DMS153 treated with DMSO at 0.1 percent for 48 hours (cell line): ENCODE data around the gene CMTM6.
A peak's percentile ranks its signal among the peaks of the same experiment; 100 is the strongest.
"Not testable (repeated sequence)": the region's sequence is repeated elsewhere in the genome, so short reads cannot be mapped to it uniquely, and the experiment has no call there.

Source experiments
- DNase-seq: peaks from one replicate; lab custom pipeline; 2025; ENCODE audit not compliant: unreplicated experiment; lab: John Stamatoyannopoulos, UW

CMTM6 gene

DNA sequence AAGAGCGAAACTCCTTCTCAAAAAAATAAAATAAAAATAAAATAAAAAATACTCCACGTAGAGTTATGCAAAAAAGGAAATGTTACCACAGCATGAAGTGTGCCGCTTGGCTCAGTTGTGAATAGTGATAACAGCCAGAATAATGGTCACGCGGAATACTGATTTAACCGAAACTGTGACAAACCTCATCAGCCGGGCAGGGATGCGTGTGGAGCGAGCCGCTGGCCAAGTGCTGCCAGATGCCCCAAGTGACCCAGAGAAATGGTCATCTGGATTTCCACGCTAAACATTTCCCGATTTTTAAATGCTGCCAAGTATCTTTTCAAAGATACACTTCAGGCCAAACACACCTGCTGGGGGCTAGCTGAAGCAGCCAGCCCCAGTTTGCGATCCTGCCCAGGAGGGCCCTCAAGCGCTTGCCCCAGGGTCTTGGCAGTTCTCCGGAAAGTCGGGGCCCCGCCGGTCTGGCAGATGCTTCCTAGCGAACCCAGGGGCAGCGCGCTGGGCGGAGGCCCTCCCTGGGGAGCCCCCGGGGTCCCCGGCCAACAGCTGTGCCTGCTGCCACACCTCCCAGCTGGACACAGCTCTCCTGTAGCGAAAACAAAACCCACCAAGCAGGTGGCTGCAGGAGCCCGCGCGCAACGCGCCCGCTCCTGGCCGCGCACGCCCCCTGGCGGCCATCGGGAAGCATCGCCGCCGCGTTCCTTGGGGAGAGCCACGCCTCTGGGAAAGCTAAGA lies 35.1 kb downstream of the CMTM6 start:
- peak; percentile 57 for DNase-seq

DNA sequence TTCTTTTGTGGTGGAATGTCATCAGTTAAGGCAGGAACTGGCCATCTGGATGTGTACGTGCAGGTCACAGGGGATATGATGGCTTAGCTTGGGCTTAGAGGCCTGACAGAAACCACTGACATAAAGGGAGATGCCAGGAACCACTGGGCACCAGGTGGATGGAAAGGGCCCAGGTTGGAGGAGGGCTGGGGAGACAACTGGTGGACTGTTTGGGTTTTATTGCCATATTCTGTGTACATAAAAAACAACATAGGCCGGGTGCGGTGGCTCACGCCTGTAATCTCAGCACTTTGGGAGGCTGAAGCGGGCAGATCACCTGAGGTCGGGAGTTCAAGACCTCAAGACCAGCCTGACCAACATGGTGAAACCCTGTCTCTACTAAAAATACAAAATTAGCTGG lies 35.8 kb downstream of the CMTM6 start:
- not testable (repeated sequence) for DNase-seq

DNA sequence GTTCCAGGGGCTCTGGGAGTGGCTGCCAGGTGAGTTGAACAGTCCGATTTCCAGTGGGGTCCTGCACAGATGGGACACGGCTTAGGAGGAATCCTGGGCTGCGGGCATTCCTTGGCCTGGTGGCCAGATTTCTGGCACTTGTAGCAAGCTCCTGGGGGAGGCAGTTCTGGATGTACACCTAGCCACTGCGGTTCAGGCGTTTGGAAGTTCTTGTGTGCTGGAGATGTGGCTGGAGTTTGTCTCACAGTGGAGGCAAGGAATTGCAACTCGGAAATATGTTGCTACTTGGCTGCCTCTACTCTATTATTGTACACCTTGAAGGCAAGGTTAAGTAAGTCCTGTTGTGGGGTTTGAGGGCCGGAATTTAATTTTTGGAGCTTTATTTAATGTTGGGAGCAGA lies 37.9 kb downstream of the CMTM6 start:
- not testable (repeated sequence) for DNase-seq

DNA sequence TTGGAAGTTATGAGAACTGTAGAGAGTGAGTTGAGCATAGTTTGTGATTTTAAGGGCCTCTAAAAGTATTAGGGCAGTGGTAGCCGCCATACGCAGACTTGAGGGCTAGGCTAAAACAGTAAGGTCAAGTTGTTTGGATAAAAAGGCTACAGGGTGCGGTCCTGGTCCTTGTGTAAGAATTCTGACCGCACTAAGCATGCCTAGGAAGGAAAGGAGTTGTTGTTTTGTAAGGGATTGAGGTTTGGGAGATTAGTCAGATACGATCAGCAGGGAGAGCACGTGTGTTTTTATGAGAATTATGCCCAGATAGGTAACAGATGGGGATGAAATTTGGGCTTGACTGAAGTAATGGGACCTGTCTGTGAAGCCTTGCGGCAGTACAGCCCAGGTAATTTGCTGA lies 39.2 kb downstream of the CMTM6 start:
- DNase-seq = not testable (repeated sequence)

DNA sequence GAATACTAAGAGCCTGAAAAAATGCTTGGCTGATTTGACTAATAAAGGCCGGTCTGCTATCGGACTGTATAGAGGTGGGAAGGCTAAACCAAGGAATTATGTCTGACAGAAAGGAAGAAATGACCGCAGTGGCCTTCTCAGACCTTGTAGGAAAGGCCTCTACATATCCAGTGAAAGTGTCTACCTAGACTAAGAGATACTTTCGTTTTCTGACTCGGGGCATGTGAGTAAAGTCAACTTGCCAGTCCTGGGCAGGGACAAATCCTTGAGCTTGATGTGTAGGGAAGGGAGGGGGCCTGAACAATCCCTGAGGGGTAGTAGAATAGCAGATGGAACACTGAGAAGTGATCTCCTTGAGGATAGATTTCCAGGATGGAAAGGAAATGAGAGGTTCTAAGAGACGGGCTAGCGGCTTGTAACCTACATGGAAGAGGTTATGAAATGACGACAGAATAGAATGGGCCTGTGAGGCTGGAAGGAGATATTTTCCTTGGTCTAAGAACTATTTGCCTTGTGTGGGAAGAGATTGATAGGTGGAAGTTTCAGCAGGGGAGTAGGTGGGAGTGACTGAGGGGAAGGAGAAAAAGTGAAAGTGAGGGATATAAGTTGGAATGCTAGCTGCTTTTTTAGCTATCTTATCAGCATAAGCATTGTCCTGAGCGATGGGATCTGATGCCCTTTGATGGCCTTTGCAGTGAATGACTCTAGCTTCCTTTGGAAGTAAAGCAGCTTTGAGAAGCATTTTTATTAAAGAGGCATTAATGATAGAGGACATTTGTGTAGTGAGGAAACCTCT lies 40.3 kb downstream of the CMTM6 start:
- DNase-seq = not testable (repeated sequence)

DNA sequence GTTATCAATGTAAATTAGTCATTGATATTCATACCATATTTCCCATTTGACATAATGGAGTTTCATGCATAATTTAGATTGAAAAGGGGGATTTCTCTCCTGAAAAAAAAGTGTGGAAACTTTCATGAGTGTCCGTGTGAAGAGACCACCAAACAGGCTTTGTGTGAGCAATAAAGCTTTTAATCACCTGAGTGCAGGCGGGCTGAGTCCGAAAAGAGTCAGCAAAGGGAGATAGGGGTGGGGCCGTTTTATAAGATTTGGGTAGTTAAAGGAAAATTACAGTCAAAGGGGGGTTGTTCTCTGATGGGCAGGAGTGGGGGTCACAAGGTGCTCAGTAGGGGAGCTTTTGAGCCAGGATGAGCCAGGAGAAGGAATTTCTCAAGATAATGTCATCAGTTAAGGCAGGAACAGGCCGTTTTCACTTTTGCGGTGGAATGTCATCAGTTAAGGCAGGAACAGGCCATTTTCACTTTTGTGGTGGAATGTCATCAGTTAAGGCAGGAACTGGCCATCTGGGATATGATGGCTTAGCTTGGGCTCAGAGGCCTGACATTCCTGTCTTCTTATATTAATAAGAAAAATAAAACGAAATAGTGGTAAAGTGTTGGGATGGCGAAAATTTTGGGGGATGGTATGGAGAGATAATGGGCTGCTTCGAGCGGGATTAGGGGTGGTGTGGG lies 41.7 kb downstream of the CMTM6 start:
- DNase-seq = not testable (repeated sequence)

DNA sequence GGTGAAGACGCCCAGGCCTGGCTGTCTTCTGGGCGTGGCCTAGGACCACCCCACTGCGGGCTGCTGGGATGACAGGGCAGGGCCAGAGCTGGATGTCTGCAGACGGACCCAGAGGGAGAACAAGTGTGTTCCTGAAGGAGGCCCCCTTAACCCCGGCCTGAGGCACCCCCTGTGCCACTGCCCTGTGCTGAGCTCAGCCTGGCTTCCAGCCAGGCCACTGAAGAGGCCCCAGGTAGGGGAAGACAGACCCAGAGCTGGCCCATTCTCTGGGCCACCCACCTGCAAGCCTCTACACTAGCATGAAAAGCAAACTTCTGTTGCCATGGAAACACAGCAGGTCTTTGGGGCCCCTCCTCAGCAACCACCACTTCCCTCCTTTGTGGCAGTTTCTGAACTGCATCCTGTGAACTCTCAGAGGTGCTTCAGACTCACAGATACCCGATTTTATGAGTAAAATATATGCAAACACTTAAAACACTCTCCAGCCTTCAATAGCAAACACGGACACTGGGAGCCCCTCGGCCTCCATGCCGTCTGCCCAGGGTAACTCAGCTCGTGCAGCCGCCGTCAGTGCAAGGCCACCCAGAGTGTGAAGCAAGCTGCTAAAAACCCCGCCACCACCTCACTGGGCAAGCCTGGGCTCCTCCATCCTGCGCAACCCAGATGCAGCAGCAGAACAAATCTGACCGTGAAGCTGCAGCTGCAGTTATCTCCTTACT lies 42.5 kb downstream of the CMTM6 start:
- no peak for DNase-seq

DNA sequence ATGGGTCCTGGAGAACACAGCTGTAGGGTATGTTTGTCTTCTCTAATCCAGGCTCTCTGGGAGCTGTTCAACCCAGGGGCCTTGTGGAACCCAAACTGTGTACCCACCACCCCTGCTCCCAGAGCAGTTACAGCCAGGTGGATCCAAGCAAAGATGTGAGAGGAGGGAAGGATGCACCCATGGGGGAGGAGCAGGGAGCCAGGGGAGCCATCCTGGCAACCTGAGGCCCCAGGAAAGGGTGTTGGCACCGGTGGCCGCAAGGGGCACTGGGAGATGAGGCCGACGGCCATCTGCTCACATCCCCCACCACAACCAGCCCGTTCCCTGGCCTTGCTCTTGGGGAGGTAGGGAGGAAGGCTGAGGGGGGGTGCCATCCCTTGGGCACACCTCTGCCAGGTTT lies 43.2 kb downstream of the CMTM6 start:
- no peak for DNase-seq

DNA sequence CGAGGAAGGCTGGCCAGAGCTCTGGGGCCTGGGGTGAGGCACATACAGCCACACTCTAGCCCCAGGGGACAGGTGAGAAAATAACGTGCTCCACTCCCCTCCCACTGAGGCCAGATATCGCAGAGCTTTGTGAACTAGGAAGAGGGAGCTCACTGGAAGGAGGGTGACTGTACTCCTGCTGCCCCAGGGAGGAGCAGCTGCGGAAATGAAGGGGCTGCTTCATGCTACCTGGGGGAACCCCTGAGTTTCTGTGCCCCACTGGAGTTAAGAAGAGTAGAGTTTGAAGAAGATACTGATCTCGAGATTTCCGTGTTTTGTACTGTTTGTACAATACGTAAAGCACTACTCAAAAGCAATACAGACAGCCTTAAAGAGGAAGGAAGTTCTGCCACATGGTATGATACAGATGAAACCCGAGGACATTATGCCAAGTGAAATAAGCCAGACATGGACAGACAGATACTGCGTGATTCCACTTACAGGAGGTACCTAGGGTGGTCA lies 44.6 kb downstream of the CMTM6 start:
- no peak for DNase-seq

DNA sequence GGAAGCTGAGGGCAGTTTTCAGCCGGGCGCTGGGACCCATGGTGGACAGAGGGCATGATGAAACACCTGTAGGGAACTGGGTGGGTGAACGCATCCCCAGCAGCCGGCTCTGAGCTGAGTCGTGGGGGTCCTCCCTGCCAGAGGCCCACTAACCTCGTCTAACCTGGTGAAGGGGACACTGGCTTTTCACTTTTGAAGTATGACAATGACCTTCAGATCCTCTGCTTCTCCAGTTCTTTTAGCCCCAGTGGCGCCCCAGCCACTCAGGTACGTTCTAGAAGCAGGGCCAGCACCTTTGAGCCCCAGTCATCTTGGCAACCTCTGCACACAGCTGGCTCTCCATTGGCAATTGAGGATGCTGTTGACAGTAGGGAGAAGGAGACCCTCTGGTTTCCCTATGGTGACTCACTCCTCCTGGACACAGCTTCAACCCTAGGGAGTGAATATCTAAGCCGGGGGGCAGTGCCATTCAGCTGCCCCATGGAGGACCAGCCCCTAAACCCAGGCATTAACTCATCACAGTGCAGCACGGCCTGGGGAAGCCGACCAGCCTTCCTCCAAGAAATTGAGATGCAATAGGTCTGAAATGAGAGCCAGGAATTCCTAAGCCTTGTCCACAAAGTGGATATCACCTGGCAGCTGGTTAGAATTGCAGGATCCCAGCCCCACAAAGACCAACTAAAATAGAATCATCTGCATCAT lies 46.1 kb downstream of the CMTM6 start:
- DNase-seq = no peak

DNA sequence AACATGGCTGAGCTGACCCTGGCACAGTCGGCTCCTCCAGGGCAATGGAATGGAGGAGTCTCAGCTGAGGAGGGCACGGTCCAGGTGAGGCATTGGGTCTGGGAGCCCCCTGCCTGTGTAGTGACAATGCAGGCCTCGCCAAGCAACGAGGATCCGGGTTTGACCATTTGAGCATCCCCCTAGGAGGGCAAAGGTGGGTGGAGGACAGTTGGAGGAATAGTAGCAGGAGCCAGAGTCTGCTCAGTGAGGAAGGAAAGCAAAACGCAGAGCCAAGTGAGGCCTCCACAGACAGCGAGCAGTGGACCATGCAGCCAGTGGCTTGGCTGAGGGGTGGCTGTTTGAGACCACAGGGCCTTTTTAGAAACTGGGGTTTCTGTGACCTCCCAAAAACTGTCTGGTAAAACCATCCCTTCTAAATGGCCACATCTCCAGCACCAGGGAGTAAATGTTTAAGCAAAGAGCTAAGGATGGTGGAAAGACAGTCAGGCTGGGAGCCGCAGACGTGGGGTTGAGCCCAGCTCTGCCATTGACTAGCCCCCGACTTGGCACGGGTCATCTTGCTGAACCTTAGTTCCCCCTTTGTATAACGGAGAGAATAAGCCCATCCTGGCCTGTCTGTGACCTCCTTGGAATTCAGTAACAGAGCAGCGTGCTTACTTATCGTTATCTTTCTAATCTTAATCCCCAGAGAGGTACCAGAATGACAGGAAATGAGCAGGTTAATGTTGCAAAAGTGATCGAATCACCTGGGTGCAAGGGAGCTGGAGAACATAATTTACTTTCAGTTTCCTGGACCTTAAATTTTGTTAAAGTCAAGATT lies 46.8 kb downstream of the CMTM6 start:
- DNase-seq = no peak

DNA sequence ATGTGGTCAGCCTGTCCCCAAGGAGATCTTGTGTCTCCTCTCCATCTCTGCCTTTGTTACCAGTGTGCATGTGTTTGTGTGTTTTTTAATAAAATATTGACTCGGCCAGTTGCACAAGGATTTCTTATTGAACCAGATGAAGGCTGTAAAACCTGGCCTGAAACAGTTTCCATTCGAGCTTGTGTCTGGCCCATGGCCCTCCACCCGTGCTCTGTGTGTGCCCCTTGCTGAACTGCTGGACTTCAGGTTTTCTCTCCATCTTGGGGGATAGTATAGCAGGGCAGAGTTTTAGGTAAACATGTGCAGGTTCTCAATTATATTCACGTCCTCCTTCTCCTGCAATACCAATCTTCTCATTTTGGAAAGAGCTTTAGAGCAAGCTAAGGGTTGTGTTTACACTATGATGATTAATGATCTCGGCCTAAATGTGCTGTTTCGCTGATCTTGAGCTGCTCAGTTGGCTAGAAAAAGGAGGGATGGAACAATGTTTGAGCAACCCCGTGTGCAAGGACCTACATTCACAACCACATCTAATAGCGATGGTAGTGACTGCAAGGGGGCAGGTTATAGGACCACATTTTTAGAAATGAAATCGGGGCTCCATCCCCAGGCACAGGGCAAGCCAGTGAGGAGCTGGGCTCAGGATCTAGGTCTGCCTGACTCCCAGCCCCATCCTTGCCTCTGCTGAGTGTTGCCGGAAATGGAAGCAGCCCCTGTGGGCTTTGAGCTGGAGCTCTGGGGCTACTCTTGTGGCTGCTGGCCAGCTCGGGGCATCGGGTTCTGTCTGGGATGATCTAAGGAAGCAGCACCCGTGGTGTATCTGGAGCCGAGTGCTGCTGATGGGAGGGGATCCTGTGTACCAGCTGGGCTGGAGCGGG lies 47.7 kb downstream of the CMTM6 start:
- DNase-seq = no peak

DNA sequence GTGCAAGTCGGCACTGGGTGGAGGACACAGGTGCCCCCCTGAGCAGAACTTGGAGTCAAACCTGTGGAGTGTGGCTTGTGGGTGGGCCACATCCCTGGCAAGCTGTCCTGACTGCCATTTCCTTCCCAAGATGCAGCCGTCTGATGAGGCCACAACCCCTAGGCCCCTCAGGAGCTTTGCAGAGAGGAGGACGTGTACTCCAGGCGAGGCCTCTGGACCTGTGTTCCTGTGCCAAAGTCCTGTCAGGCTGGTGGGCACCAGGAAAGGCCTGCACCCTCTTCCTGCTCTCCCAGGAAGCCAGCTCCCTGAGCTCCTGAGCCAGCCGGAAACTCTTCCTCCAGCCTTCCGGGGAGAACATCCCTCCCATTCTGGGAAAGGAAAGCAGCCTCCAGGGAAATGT lies 48.5 kb downstream of the CMTM6 start:
- no peak for DNase-seq

DNA sequence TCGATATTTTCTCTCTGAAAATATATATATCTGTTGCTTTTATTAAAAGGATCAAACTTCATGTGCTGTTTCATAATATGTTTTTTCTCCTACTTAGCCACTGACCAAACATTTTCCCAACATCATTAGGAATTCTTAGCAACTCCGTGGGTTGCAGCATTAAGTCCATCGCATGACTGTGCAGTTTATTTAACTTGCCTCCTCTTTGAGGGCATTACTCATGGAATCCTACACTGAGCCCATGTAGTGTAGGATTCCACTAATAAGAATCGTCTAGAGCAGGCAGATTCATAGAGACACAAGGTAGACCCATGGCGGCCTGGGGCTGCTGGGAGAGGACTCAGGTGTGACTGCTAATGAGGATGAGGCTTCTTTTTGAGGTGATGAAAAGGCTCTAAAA lies 49.3 kb downstream of the CMTM6 start:
- no peak for DNase-seq

DNA sequence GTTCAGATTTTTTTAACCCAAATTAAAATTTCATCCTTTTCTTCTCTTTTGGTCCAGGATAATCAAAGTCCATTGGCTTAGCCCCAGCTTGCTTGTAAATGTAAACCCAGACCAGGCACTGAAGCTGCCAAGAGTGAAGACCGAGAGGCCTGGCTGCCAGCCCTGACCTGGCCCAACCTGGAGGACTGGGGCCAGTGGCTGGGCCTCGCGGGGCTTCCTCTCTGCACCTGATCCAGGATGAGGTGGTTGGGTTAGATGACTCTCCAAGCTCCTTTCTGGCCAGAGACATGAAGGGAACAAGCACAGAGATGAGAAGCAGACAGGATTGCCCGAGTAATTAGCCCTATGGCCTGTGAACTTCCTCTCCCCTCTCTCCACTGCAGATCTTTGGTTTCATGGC lies 50.6 kb downstream of the CMTM6 start:
- DNase-seq = no peak

DNA sequence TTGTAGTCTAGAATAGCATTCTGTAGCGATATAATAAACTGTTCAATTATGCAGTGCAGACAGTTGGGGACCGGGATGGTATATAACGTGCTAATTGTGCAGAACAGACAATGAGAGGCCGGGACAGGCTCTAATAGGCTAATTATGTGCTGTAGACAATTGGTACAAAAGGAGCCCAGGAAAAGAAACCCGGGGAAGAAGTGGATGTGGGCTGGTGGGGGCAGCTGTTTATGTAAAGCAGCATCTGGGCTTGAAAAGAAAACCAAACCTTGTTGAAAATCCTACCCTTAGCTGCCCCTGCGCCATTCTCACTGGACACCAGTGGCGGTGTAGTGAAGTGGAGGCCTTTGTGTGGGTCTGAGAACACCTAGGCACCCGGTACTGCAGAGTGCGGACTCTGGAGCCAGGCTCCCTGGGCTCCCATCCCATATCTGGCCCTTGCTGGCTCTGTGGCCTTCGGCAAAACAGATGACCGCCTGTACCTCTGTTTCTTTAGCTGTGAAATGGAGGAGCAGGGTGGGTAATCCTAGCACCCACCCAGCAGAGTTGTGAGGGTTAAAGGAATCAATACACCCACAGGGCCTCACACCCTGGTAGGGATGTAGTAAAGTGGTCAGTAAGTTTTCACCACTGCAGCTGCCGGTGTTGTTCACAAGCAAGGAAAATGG lies 51.5 kb downstream of the CMTM6 start:
- DNase-seq = no peak

DNA sequence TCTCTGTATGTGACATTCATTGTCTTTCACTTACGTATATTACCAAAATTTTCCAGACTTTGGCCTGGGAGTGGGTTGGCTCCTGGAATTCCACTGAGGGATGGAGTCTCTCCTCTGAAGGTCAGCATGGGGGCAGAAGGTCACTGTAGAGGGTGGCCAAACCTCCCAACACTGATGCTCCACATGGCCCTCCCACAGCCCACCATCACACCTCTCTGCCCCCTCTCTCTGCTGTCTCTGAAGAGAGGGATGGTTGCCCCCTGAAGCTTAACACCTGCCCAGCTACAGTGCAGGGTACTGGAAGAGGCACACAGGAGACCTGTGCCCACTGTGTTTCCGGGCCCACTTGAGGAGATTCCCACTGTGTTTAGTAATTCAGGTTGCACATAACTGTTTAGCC lies 52.2 kb downstream of the CMTM6 start:
- DNase-seq = no peak

DNA sequence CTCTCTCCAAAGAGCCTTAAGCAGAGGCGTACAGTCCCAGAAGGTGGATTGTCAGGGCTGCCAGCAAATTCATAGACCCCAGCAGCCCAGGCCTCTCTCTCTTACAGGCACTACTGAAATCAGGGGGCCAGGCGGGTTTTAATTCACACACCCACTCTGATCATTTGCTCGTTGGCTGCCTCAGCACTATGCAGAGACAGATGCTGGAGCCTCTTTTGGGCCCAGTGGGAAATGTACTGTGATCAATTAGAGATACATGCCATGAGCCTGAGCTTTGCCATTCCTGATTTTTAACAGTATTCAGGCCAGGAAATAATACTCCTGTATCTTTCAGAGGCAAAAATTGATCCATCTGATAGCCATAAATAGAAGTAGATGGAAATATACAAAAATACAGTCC lies 53.0 kb downstream of the CMTM6 start:
- DNase-seq = no peak
